ENCODE data around the gene EPHB1.

DNA sequence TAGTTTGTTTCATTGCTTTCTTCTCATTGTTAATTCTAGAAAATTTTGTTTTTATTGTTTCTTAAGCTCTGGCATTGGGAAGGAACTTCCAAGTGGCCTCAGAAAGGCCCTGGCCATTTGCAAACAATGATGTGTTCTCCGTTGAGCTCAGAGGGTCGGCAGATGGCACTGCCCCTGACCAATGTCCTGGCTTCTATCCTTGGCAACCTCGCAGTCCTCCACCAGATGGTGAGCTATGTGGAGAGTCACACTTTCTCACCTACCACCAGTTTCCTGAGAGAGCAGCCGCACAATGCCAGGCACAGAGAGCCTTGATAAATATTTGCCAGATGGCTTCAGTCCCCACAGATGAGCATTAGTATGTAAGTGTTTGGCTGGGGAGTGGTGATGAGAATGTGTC, 343.7 kb downstream of the EPHB1 start:
- TF ChIP-seq MED1 (CRISPR knock-in tag; IDR thresholded peaks at IDR 0.05) (no peak), ZNF605 (CRISPR knock-in tag; IDR thresholded peaks at IDR 0.05) (no peak), BHLHE40 (IDR thresholded peaks at IDR 0.05; ENCODE audit: low read length) (no peak)
- TF ChIP-seq, protein P1, sequence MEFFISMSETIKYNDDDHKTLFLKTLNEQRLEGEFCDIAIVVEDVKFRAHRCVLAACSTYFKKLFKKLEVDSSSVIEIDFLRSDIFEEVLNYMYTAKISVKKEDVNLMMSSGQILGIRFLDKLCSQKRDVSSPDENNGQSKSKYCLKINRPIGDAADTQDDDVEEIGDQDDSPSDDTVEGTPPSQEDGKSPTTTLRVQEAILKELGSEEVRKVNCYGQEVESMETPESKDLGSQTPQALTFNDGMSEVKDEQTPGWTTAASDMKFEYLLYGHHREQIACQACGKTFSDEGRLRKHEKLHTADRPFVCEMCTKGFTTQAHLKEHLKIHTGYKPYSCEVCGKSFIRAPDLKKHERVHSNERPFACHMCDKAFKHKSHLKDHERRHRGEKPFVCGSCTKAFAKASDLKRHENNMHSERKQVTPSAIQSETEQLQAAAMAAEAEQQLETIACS (CRISPR knock-in tag; IDR thresholded peaks at IDR 0.05), result no peak
